GM21526 (cell line): Measurements from ENCODE around the gene NHERF1.

Experiments
- ATAC-seq: cut with Tn5 transposase; IDR thresholded peaks from one replicate; pipeline ENCODE4 v1.9.1; 2021; ENCODE audit warnings: moderate library complexity; ENCODE audit not compliant: unreplicated experiment, low FRiP score

The NHERF1 gene

DNA sequence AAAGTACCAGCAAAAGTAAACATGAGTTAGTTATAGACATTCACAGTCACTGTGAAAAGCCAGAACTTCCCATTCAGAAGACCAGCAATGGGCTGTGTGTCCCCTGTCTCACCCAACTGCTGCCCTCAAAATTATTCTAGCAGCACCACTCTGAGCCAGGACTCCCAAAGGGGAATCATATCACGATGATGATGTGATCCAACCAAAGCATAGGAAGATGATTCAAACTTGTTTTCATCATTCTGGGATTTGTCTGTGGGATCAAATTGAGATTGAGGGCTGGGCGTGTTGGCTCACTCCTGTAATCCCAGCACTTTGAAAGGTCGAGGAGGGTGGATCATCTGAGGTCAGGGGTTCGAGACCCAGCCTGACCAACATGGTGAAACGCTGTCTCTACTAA is 34.1 kb downstream of the NHERF1 start:
- no peak for ATAC-seq

DNA sequence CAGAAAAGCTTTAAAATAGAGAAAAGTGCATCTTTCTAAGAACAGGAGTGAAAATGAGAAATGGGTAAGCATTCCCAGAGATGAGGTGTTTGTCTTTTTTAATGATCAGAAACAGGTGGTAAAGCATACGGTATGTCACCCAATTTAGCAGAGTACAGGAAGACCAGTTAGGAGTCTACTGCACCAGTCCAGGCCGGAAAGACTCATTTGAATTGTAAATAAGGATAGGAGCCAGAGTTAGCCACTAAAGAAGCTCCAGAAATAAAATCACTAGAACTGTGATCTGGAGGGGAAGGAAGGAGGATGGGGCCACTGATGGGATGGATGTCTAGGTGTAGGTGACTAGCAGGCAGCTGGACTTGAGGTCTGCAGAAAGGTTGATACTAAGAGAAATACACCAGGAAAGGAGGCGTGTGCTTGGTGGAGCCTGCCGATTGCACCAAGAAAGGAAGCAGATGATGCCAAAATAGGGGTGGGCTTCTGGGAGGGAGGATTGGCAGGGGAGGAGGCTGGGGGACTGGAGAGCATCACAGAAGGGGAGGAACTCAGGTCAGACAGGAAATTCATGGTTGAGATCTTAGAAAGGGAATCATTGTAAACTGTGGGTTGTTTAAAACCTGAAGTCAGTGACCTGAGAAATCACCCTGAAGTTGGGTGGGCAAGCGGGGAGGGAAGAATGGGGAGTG is 35.8 kb downstream of the NHERF1 start:
- no peak for ATAC-seq

DNA sequence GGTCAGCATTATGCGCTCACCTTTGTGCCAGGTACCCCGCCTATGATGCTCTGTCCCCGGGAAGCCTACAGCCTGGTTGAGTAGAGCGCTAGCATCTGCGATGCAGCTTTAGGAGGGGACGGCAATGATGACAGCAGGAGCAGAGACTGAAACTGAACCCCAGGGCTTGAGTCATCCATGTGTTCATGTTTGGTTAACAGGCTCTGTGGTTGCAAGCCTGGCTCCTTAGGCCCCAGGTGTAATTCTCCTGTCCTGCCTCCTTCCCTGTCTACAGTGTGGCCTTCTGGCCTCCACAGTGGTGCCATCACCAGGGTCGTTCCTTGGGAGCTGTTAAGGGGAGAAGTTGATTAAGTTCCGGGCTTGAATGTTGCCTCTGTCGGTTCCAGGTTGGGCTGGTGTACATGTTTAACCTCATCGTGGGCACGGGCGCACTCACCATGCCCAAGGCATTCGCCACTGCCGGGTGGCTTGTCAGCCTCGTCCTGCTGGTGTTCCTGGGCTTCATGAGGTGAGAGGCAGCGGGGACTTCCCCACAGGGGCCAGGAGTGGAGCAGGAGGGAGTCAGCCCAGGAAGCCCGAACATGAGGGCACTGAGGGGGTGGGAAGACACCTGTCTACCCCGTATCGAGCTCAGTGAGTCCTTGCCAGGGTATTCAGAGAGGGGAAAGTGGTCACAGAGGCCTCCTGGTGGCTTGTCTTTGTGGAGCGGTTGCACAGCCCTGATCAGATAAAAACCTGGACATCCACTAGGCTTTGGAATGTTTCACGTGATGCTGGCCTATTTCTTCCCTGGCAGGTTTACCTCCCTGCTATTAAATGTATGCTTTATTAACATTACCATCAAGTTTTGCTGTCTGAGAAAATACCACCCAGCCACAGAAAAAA is 36.9 kb downstream of the NHERF1 start:
- no peak for ATAC-seq

DNA sequence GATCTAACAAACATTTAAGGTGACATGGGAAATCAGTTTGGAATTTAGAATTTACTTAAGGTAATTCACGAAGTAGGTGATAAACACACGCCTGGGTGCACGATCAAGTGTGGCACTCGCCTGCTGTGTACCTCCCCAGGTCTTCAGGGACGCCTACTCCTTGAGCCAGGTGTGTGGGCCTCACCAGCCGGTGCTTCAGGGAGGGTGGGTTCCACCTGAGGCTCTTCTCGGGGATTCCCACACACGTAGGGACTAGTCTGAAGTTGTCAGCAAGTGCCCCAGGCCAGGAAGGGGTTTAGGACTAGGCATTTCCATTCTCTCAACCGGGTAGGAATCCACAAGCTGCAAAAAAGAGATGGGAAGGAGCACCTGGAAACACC is 37.5 kb downstream of the NHERF1 start:
- no peak for ATAC-seq

DNA sequence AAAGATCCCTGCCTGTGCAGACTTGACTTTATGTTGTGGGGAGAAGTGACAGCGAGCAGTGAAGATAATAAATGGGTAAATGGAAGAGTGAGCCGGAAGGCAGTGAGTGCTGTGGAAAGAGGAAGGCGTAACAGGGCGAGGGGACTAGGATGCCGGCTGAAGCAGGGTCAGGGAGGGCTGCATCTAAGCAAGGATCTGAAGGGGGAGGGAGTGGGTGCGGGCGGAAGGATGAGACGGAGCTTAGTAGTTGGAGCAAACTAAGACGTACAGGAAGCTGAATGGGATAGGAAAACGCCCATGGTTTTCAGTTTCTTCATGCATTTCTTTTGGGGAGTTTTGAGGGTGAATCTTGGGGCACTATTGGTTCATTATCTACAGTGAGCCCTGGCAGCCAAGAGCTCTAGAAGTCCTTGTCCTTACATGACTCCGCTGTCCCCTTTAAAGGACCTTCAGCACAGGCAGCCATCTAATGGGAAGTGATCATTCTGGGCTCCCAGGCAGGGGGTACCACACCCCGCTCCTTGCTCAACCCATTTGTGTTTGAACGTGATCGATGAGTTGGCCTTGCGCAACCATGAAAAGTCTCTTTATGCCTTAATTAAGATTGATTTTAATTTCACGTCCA is 38.1 kb downstream of the NHERF1 start:
- no peak for ATAC-seq

DNA sequence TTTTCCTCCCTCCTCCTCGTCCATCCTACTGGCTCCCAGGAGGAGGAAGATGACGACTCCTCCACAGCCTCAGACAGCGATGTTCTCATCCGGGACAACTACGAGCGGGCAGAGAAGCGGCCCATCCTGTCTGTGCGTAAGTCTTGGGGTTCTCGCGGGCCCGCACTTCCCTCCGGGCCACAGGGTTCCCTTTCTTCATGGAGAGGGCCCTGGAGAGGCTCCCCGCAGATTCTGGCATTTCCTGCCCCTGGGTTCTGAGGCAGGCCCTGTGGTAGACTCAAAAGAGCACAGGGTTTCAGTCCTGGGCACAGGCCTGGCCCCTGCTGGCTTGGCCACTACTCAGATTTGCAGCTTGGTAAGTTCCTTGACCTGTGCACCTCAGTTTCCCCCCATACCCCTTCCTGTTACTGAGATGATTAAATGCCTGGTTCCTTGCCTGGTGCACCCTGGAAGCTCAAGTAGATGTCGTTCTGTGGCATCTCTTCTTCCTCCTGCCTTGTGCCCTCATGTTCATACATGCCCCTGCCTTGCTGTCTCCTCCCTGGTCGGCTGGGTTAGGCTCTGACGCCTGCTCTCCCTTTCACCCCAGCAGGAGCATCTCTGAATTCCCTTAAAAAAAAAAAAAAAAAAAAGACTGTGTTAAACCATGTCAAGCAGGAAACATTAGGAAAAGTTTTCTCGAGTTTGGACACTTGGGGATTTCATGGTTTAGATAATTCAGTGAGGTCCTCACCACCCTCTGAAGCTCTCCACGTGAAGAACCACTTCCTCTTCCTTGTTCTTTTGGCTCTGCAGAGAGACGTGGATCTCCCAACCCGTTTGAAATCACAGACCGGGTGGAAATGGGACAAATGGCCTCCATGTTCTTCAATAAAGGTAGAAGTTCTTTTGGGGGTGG is 42.0 kb downstream of the NHERF1 start:
- ATAC-seq: no peak

DNA sequence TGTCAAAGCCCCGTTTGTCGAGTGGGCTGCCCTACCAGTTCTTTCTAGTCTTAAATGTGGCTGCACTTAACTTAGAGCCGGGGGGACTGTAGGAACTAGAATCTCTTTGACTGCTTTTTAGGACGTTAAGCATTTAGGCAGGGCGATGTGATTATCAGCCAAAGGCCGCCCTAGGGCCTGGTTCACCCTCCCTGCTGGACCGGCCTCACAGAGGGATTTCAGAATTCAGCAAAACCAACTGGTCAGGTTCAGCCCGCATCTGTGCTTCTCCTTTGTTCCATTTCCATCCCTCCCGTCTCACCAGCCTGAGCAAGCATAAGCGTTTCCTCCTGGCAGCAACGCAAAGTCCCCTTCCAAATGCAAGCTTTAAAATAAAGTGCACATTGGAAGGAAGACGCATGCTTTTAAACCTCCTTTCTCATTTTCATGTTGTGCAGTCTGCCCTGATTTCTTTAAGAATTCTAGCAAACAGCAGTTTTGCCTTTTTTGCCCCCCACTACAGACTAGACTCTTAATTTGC is 44.2 kb downstream of the NHERF1 start:
- ATAC-seq: no peak

DNA sequence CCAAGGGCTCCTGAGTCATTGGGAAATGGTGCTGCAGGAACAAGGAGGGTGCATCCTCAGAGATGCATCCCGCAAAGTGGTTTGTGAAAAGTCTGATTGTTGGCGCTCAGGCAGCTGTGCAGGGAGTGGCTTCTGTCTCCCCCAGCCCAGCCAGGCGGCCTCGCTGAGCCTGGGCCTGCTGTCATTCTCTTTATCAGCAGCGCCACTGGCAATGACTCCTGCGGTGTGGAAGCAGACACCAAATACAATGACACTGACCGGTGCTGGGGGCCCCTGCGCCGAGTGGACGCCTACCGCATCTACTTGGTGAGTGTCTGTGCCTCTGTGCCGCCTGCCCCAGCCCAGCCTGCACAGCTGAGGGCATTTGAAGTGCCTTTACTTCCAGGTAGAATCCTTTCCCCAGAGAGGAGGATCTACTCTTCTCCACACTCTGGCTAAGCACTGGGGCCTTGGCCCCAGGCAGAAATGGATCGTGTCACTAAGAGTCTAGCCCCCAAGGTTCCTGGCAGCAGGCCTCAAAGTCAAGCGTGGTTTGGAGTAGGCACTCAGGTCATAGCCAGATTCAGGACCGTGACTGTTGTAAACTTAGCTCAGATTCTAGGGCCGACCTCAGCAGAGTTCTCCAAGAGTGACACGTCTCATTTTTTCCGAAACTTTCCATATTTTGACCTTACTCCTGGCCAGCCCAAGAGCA is 47.0 kb downstream of the NHERF1 start:
- ATAC-seq: no peak

DNA sequence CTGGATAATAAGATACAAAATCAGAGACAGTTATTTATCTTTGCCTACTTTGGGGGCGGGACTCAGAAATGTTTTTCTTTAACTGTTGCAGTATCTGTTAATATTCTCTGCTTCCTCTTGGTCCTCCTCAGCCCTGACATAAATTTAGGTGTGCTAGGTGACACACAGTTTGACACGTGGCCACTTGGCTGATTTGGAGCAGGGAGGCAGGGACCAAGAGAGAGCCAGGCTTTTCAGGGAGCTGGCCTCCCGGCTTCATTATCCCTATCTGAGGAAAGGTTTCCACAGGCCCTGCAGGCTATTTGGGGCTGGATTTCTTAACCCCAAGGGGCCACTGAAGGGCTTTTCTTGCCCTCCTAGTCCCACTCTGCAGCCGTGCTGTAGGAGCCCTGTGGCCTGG is 47.8 kb downstream of the NHERF1 start:
- no peak for ATAC-seq

DNA sequence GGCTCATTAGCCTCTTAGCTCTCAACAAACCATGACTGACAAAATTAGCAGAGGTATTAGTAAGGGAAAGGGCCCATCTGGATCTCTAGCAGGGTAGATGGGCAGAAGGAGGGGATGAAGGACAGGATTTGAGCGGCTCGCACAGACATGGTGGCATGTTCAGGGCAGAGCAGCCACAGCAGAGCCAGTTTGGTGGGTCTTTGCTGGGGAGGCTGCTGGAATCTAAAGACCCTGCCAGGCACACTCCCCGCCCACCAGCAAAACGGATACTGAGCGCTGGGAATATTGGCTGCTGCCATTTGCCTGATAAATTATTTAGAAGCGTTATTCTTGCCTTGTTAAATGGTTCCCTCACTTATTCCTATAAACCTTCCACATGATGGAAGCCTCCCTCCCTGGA is 48.4 kb downstream of the NHERF1 start:
- no peak for ATAC-seq

DNA sequence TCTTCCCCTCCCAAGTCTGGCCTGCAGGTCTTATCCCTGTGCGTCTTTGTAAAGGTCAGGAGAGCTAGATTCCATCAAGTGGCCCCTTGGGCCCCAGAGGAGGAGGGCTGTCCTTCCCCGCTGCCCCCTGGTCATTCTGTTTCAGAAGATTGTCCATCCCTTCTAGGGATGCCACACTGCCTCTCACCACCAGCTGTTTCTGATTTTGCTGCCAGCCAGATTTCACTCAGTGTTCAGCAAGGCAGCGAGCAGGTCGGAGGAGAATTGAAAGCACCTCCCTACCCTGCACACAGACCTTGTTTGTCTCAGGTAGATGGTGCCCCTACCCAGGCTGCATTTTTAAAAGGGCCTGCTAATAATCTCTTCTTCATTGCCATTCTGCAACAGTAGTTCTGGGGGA is 49.4 kb downstream of the NHERF1 start:
- ATAC-seq: no peak

DNA sequence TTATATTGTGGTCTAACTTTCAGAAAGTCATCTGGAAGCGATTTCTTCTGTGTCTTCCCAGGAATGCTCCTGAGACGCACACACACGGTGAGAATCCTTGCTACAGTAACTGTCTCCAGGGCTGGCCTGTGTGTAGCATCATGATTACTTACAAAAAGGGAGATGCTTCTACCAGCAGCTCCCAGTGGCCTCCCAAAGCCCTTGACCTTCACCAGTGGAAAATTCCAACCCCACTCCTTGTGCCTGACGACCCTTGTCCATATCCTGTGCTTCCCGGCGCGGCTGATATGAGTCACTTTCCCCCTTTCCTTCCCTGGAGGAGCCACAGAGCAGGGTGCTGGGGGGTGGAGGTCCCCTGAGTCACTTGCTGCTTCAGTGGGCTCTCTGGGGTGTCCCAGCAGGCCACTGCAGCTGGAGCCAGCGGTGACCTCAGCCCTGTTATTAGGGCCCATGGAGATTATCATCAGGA is 49.8 kb downstream of the NHERF1 start:
- ATAC-seq: no peak

DNA sequence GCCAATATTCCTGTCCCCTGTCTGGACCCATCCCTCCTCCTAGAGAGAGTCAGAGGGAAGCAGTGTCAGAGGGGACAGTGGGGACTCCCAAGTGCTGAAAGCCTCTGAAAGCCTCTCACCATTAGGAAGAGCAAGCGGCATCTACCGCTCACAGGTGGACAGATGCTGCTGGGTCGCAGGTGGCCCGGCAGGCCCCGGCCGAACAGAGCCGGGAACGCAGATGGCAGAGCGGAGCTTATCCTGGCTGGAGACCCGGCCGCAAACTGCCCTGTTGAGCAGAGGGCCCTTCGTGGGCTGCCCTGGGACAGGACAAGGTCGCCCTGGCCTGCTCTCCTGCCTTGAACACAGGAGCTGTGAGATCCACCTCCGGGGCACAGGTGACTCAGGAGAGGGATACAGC is 50.7 kb downstream of the NHERF1 start:
- ATAC-seq: no peak

DNA sequence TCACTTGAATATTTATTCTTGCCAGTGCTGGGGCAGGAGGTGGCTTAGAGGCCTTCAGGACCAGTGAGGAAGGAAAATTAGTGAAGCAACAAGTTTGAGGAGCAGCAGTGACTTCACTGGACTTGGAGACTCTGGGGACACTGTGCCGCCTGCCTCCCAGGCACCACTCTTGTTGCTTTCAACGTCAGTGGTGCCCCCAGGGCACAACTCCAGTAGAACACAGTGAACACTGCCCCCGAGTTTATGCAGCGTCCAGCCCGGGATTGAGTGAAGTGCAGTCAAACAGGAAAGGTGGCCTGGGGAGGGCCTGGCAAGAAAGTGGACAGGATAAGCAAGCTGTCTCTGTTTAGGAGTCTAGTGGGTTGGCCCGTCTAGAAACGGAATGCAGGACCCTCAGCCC is 52.1 kb downstream of the NHERF1 start:
- no peak for ATAC-seq

DNA sequence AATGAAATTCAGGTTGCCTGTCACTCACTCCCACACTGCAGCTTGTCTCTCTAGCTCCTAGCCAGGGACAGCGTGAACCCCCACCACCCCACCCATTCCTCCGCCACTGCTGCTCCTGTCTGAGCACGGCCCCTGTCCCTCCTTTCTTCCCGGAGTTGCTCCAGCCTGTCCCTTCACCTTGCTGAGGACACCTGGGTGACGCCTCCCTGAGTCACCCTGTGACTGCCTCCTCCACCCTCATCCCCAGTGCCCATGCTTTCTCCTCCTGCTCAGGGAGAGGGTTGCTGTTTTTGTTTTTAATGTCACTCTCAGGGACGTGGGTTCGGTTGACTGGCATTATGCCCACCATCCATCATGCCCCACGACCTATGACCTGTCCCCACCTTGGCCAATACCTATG is 53.5 kb downstream of the NHERF1 start:
- ATAC-seq: no peak

DNA sequence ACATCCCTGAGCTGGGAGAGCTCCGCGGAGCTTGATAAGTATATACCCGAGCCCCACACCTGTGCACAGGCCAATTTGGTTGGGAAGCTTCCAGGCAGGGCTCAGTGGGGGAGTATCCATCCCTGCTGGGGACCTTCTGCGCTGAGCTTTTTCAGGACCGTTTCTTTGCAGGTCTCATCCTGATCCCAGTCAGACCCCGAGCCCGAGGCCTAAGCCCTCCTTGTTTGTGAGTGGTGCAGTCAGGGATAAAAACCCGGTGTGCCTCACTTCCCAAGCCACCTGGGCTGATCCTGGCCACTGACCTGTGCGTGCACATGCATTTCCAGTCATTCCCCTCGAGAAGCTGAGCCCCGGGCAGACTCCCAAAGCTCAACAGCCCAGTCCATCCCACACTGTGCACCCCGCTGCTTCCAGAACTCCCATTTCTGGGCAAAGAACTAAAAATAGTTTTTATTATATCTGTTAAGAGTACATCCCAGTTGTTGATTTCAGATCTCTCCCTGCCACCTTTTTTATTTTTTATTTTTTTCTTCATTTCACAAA is 55.0 kb downstream of the NHERF1 start:
- no peak for ATAC-seq

DNA sequence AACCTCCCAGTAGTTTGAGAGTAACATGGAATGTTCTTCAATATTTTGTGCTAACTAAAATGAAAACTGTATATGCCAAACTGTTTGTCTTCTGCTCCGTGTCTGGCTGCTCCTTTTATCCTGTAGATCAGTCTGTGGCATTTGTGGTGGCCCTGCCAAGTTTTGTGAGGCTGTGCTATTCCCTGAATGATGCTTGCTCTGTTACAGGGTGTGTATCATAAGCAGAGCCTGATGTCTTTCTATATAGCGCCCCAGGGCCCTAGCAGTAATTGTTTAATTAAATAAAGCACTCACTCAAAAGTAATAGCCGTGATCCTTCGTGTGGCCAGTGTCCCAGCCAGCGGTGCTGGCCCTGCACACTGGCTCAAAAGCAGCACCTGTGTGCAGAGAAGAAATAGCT is 55.5 kb downstream of the NHERF1 start:
- ATAC-seq: no peak

DNA sequence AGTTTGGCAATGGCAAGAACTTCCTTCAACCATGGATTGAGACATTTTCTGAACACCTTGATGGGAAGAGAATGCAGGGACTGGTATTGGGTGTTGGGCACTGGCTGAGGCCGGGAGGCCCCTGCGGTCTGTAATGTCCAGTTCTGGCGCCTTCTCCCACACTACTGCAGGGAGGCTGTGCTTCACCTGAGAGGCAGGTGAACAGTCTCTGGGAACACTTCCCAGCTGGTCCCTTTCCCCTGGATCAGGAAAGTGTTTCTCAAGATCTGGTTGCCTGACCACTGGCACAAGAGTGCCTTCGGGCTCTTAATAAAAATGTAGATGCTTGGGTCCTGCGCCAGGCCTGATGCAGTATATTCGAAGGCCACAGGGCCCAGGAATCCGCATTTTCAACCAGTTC is 56.3 kb downstream of the NHERF1 start:
- no peak for ATAC-seq

DNA sequence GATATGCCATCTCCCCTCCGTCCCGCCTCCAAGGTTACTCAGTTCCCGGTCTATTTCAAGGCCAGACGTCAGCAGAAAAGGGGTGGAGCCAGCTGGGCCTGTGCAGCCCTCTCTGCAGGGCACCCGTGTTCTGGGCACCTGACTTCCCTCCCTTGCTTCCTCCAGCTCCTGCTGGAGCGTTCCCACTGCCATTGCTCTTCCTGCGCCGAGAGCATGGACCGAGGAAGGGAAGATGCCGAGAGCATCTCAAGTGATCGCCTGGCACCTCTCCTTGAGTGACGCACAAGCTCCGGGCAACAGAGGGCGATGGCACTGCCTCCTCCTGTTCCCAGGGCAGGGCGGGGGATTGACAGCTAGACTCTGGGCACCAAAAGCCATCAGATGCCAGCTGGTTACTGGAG is 57.2 kb downstream of the NHERF1 start:
- ATAC-seq: no peak
